CD4-positive, alpha-beta T cell (primary cell): ENCODE data around the gene PDCD4. TPM values are rescaled to one million over a fixed set of nuclear protein-coding genes. Genes with fewer than 3 reads are reported as not detected.

Experiments
- ATAC-seq: fragments of 200-7000 bp; cut with Tn5 transposase; one replicate; pipeline ENCODE4 v1.10.0; 2022; ENCODE audit warnings: mild to moderate bottlenecking; ENCODE audit not compliant: poor library complexity
- CTCF ChIA-PET: fragments of 350-600 bp; sonication (Branson Sonifier 250); formaldehyde crosslinking; loops from one replicate; lab custom pipeline; 2021; ENCODE audit warnings: antibody characterized with exemption, inconsistent platforms; lab: Charles Lee
- POLR2A ChIA-PET: fragments of 350-600 bp; sonication (Branson Sonifier 250); formaldehyde crosslinking; loops from one replicate; lab custom pipeline; 2021; ENCODE audit warnings: antibody characterized with exemption, inconsistent platforms; lab: Charles Lee
- DNase-seq, 14 experiments: peaks; one replicate each; pipeline ENCODE4 v3.0.0-alpha.2; 2013 to 2020; ENCODE audit warnings: mixed read lengths in 2 of 14
- H3K27ac ChIP-seq, 2 donors: one replicate each; pipeline versions ENCODE4 v1.5.1 to v1.7.0; 2013; ENCODE audit warnings: low read length in 2 of 2, low read depth in 1 of 2, mild to moderate bottlenecking in 1 of 2
- H3K27me3 ChIP-seq, 2 experiments: 1 replicate in 1 of 2; 2 replicates in 1 of 2; pipeline versions ENCODE4 v1.6.1 to v1.7.0; 2013; ENCODE audit warnings: low read length in 2 of 2, control low read depth in 1 of 2, mild to moderate bottlenecking in 1 of 2, moderate library complexity in 1 of 2; ENCODE audit not compliant: insufficient read depth in 2 of 2, control insufficient read depth in 1 of 2
- H3K36me3 ChIP-seq: one replicate; pipeline ENCODE4 v1.6.1; 2013; ENCODE audit warnings: low read length, control low read depth; ENCODE audit not compliant: insufficient read depth
- H3K4me1 ChIP-seq: one replicate; pipeline ENCODE4 v1.6.1; 2013; ENCODE audit warnings: low read length, control low read depth; ENCODE audit not compliant: insufficient read depth
- H3K4me3 ChIP-seq: one replicate; pipeline ENCODE4 v1.5.1; 2013; ENCODE audit warnings: mild to moderate bottlenecking, low read length, moderate library complexity
- H3K9me3 ChIP-seq, 2 experiments: 1 replicate in 1 of 2; 2 replicates in 1 of 2; pipeline versions ENCODE4 v1.6.1 to v1.7.0; 2013; ENCODE audit warnings: low read length in 2 of 2, mild to moderate bottlenecking in 2 of 2, control low read depth in 1 of 2, moderate library complexity in 1 of 2; ENCODE audit not compliant: control insufficient read depth in 1 of 2, insufficient read depth in 1 of 2
- H3K27ac Mint-ChIP-seq: one replicate; pipeline ENCODE4 v1.8.0; 2020; ENCODE audit warnings: mixed read lengths
- H3K27me3 Mint-ChIP-seq: one replicate; pipeline ENCODE4 v1.8.0; 2021; ENCODE audit warnings: mixed read lengths
- H3K36me3 Mint-ChIP-seq: one replicate; pipeline ENCODE4 v1.8.0; 2021; ENCODE audit warnings: low read depth, mixed read lengths
- H3K4me1 Mint-ChIP-seq: one replicate; pipeline ENCODE4 v1.8.0; 2021; ENCODE audit warnings: low read depth, mixed read lengths
- H3K4me3 Mint-ChIP-seq: one replicate; pipeline ENCODE4 v1.8.0; 2020; ENCODE audit warnings: mild to moderate bottlenecking, mixed read lengths
- H3K9me3 Mint-ChIP-seq: one replicate; pipeline ENCODE4 v1.8.0; 2020; ENCODE audit warnings: mixed read lengths
- CTCF ChIP-seq: fragments of 200-600 bp; IDR thresholded peaks from one replicate; pipeline ENCODE4 v1.8.0; 2022; ENCODE audit warnings: antibody characterized with exemption, mild to moderate bottlenecking
- intact Hi-C, 2 experiments: fragments of 100-400 bp; cut with DNase I in 1 of 2; cut with micrococcal nuclease in 1 of 2; formaldehyde crosslinking; loops; one replicate each; pipeline versions ENCODE4 v1.15.1 to v1.9.0; 2023 to 2025; cut with DNase I, micrococcal nuclease
- total RNA-seq, 174 experiments: library from RNA in 2 of 174; stranded (reverse) in 2 of 174; gene quantifications; one replicate each; pipeline ENCODE4 v1.2.3 and lab custom pipeline; 2021 to 2026

PDCD4 gene
- total RNA-seq, 2 experiments from 2014 or later: 352 to 358 TPM

GRCh38 chr10:110827410-110827809 lies 44.3 kb upstream of the PDCD4 start:
- ChIA-PET POLR2A (no interaction called here), CTCF (no interaction called here)
- no peak overlapping the region for H3K4me3 Mint-ChIP-seq
- no peaks in the 10 kb centered on the region for H3K36me3 Mint-ChIP-seq
- H3K36me3 ChIP-seq: no peaks in the 10 kb centered on the region
- no peaks in the 10 kb centered on the region for H3K27me3 Mint-ChIP-seq
- H3K9me3 ChIP-seq: no peaks in the 10 kb centered on the region
- no peaks in the 10 kb centered on the region for H3K9me3 Mint-ChIP-seq
- H3K4me3 ChIP-seq: no peak overlapping the region
- peaks cover 5% of the 10 kb centered on the region for H3K4me1 Mint-ChIP-seq
- no peaks in the 10 kb centered on the region for H3K27me3 ChIP-seq
- intact Hi-C loops: no loop called here
- H3K27ac Mint-ChIP-seq: no peak overlapping the region
- ATAC-seq: no peak
- H3K4me1 ChIP-seq: no peaks in the 10 kb centered on the region
- no peak overlapping the region for H3K27ac ChIP-seq
- no peak for TF ChIP-seq CTCF
- no peak for DNase-seq

- TF ChIP-seq CTCF: no peak
- no peaks in the 10 kb centered on the region for H3K36me3 ChIP-seq
- no peak overlapping the region for H3K4me3 ChIP-seq
- H3K4me3 Mint-ChIP-seq: no peak overlapping the region
- H3K4me1 ChIP-seq: peaks cover 3% of the 10 kb centered on the region
- no peaks in the 10 kb centered on the region for H3K9me3 ChIP-seq
- no peak overlapping the region for H3K27ac ChIP-seq
- no peak overlapping the region for H3K27ac Mint-ChIP-seq
- no peaks in the 10 kb centered on the region for H3K27me3 Mint-ChIP-seq
- H3K27me3 ChIP-seq: no peaks in the 10 kb centered on the region
- ATAC-seq (no peak), DNase-seq (no peak)
- ChIA-PET POLR2A (no interaction called here), CTCF (no interaction called here)
- no peaks in the 10 kb centered on the region for H3K36me3 Mint-ChIP-seq
- H3K4me1 Mint-ChIP-seq: peaks cover 8% of the 10 kb centered on the region
- H3K9me3 Mint-ChIP-seq: no peaks in the 10 kb centered on the region
- intact Hi-C loops: no loop called here
Measured at GRCh38 chr10:110827875-110828274, 43.9 kb upstream of the PDCD4 start.

- Mint-ChIP-seq H3K36me3 (no peaks in the 10 kb centered on the region), H3K9me3 (no peaks in the 10 kb centered on the region), H3K27me3 (no peaks in the 10 kb centered on the region), H3K4me3 (no peak overlapping the region), H3K27ac (no peak overlapping the region), H3K4me1 (peaks cover 13% of the 10 kb centered on the region)
- Histone ChIP-seq H3K27ac (no peak overlapping the region), H3K9me3 (no peaks in the 10 kb centered on the region), H3K4me1 (peaks cover 8% of the 10 kb centered on the region), H3K4me3 (no peak overlapping the region), H3K36me3 (no peaks in the 10 kb centered on the region), H3K27me3 (no peaks in the 10 kb centered on the region)
- no peak for TF ChIP-seq CTCF
- ChIA-PET POLR2A (interaction anchor here (1.0 to 1.3 kb wide), 2 partner anchors 10 to 29 kb away, joined by 3 to 4 read pairs; no protein-coding TSS in a partner anchor), CTCF (no interaction called here)
- no peak for ATAC-seq
- intact Hi-C loops: no loop called here
- no peak for DNase-seq
Measured at GRCh38 chr10:110828525-110828924, 43.2 kb upstream of the PDCD4 start.
